Activated CD4-positive, alpha-beta T cell treated with anti-CD3 and anti-CD28 coated beads, Interleukin-2, amount 50 U/mL, for 48 hours (primary cell): ENCODE measurements around the gene EIF4G3.
"Not testable (repeated sequence)": the region's sequence is repeated elsewhere in the genome, so short reads cannot be mapped to it uniquely, and the experiment has no call there.

Source experiments
- DNase-seq, 2 experiments: peaks; one replicate each; pipeline ENCODE4 v3.0.0-alpha.2; 2020

EIF4G3 gene

GRCh38 chr1:21024136-21024896 lies 152.4 kb downstream of the EIF4G3 start:
- DNase-seq: not testable (repeated sequence)

GRCh38 chr1:21022279-21023040 lies 154.2 kb downstream of the EIF4G3 start:
- peak in 1 of 2 experiments; percentile 11 for DNase-seq

- no peak for DNase-seq
Observed at GRCh38 chr1:21021311-21021710, 155.4 kb downstream of the EIF4G3 start.

GRCh38 chr1:21020151-21020550 lies 156.5 kb downstream of the EIF4G3 start:
- no peak for DNase-seq

GRCh38 chr1:21018673-21019072 lies 158.0 kb downstream of the EIF4G3 start:
- no peak for DNase-seq

- DNase-seq: no peak
Observed at GRCh38 chr1:21013510-21013909, 163.2 kb downstream of the EIF4G3 start.

- no peak for DNase-seq
Observed at GRCh38 chr1:21012937-21013336, 163.8 kb downstream of the EIF4G3 start.

GRCh38 chr1:21007876-21008275 lies 168.8 kb downstream of the EIF4G3 start:
- no peak for DNase-seq

- no peak for DNase-seq
Observed at GRCh38 chr1:21005466-21006239, 171.0 kb downstream of the EIF4G3 start.

GRCh38 chr1:21003281-21004045 lies 173.2 kb downstream of the EIF4G3 start:
- DNase-seq: no peak

- DNase-seq: no peak
Observed at GRCh38 chr1:21001042-21001441, 175.7 kb downstream of the EIF4G3 start.

GRCh38 chr1:21000245-21000594 lies 176.5 kb downstream of the EIF4G3 start:
- no peak for DNase-seq

- no peak for DNase-seq
Observed at GRCh38 chr1:20999525-21000244, 177.0 kb downstream of the EIF4G3 start.

GRCh38 chr1:20998826-20999225 lies 177.9 kb downstream of the EIF4G3 start:
- DNase-seq: no peak

- DNase-seq: no peak
Observed at GRCh38 chr1:20997602-20998224, 179.0 kb downstream of the EIF4G3 start.

- no peak for DNase-seq
Observed at GRCh38 chr1:20996554-20996953, 180.1 kb downstream of the EIF4G3 start.

GRCh38 chr1:20993716-20994575 lies 182.8 kb downstream of the EIF4G3 start:
- DNase-seq: no peak

GRCh38 chr1:20992322-20993056 lies 184.2 kb downstream of the EIF4G3 start:
- no peak for DNase-seq

- no peak for DNase-seq
Observed at GRCh38 chr1:20988943-20989342, 187.8 kb downstream of the EIF4G3 start.
